Neural crest cell (in vitro differentiated cells): ENCODE results near the gene SLC43A2. TPM values are rescaled to one million over a fixed set of nuclear protein-coding genes. Genes with fewer than 3 reads are reported as not detected.

Source experiments
- DNase-seq: peaks from one replicate; pipeline ENCODE4 v3.0.0; 2021; ENCODE audit warnings: low read depth, mixed read lengths, low spot score
- H3K27ac Mint-ChIP-seq: one replicate; pipeline ENCODE4 v1.8.0; 2021; ENCODE audit warnings: mild to moderate bottlenecking, mixed read lengths; ENCODE audit not compliant: unreplicated experiment
- H3K27me3 Mint-ChIP-seq: 2 replicates; pipeline ENCODE4 v1.8.0; 2021; ENCODE audit warnings: low read depth, mild to moderate bottlenecking, mixed read lengths
- H3K36me3 Mint-ChIP-seq: 2 replicates; pipeline ENCODE4 v1.8.0; 2021; ENCODE audit warnings: low read depth, mild to moderate bottlenecking, mixed read lengths
- H3K4me1 Mint-ChIP-seq: 2 replicates; pipeline ENCODE4 v1.8.0; 2021; ENCODE audit warnings: mixed read lengths
- H3K4me3 Mint-ChIP-seq: one replicate; pipeline ENCODE4 v1.8.0; 2021; ENCODE audit warnings: mild to moderate bottlenecking, mixed read lengths
- H3K9me3 Mint-ChIP-seq: 2 replicates; pipeline ENCODE4 v1.8.0; 2021; ENCODE audit warnings: mixed read lengths
- CTCF ChIP-seq: fragments of 200-600 bp; sonication (generic); conservative IDR thresholded peaks from 2 replicates; pipeline ENCODE4 v1.5.0; 2021; ENCODE audit warnings: antibody characterized with exemption, mild to moderate bottlenecking
- total RNA-seq: library from RNA; stranded (reverse); gene quantifications from 2 replicates; pipeline ENCODE4 v1.2.1, GENCODE V29; 2021

Gene SLC43A2
- total RNA-seq, 1 donor from 2014 or later, result 13.9 TPM

DNA sequence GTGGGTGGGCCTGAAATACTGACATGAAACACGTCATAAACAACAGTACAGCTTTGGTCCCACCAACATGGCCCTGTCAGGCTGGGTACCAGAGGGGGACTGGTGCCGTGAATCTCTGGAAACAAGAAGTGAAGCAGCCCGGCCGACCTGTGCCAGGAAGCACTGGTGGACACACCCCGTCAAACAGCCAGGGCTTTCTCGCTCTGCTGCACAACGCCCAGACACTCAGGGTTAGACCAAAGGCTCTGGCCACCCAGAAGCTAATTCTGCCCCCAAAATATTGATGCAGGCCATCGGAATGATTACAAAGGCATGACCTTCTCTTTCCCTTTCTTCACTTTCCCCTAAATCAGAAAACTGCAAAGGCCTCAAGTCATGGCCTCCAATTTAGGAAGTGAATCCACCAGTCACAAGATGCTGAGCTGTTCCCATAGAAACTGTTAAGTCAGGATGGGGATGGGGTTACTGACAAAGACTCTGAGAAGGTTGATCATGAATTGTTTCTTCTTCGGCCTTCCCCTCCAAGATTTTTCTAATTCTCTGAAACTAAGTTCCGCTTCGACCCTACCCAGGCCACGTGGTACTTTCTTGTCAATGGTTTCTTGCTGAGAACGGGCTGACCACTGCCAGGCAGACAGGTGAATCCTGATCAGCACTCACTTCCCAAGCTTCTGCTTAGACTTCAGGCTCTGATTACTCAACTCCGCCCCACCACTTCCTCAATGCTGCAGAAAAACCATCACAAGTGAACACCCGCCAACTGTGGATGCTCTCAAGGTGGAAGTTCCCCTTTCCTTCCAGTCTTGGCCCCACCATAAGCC lies 72.8 kb downstream of the SLC43A2 start:
- Mint-ChIP-seq H3K36me3 (peaks cover 2% of the 10 kb centered on the region), H3K4me1 (peaks cover 33% of the 10 kb centered on the region), H3K9me3 (no peaks in the 10 kb centered on the region), H3K4me3 (peak overlapping the region; percentile 1), H3K27ac (no peak overlapping the region), H3K27me3 (no peaks in the 10 kb centered on the region)
- DNase-seq, result no peak
- TF ChIP-seq CTCF, result no peak

DNA sequence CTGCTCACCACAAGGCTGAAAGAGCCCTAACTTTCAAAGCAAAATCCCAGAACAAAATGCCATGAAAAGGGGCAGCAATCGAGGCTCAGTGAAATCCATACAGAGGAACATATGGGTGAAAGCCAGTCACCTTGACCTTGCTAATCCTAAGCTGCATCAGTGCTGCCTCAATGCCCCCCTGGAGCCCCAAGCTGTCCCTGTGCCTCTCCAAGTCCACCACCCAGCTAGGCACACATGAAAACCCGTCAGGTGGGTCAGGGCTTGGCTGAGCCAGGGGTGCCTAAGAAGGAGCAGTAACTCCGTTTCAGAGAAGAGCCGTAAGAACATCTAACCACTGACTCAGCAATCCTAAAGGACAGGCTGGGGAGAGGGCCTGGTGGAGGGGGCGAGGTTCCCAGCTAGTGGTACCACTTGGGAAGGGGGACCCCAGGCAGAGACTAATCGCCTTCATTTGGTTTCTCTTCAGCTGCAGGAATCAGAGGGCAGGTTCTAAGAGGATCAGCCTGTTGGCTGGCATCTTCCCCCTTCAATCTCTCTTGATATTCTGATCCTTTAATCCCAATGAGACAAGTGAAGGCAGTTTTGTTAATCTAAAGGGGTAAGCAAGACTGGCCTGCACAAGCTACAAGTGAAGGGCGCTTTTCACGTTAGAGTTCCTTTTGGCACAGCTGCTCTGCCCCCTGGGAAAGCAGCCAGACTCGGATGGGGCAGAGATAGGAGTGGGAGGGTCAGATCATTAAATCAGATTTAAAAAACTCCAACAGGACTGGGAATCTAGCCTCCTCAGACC lies 73.7 kb downstream of the SLC43A2 start:
- Mint-ChIP-seq H3K9me3 (no peaks in the 10 kb centered on the region), H3K4me1 (peaks cover 24% of the 10 kb centered on the region), H3K27me3 (no peaks in the 10 kb centered on the region), H3K36me3 (peaks cover 7% of the 10 kb centered on the region), H3K27ac (no peak overlapping the region), H3K4me3 (no peak overlapping the region)
- no peak for DNase-seq
- TF ChIP-seq CTCF, result no peak

DNA sequence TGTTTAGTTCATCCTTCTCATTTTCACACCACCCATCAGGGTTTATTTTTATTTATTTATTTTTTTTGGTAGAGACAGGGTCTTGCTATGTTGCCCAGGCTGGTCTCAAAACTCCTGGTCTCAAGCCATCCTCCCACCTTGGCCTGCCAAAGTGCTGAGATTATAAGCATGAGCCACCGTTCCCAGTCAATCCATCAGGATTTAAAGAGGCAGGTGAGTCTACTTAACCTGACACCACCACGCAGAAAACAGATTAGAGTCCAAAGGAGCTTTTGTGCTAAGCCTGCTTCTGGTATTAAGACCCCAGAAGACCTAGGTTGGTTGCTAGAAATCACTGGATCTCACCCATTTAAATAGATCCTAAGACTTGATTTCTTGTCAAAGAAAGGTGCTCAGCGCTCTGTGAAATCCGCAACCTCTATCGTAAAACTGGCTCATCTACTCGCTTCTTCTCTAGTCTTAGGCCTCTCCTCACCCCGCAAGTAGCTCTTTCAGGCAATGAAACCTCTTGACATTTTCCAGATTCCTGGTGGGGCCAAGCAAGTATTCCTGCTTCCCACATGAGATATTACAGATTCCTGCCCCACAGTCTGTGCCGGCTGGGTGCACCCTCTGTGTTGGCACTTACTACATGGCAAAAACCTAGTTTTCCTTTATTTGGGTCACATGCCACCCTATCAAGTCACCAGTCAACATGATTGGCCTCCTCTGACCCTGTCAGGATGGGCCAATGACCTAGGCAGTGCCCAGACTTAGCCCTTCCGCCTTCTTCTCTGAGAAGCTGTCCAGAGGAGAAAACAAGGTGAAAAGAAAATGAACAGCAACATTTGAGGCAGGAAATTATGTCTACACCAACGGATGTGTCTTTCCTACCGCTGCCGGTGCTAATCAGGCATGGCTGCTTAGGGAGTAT lies 75.0 kb downstream of the SLC43A2 start:
- no peak for TF ChIP-seq CTCF
- H3K4me1 Mint-ChIP-seq, result peaks cover 11% of the 10 kb centered on the region
- H3K4me3 Mint-ChIP-seq, result no peak overlapping the region
- no peak for DNase-seq
- no peaks in the 10 kb centered on the region for H3K9me3 Mint-ChIP-seq
- peaks cover 7% of the 10 kb centered on the region for H3K36me3 Mint-ChIP-seq
- no peak overlapping the region for H3K27ac Mint-ChIP-seq
- no peaks in the 10 kb centered on the region for H3K27me3 Mint-ChIP-seq

GRCh38 chr17:1552932-1553331 lies 75.7 kb downstream of the SLC43A2 start:
- Mint-ChIP-seq H3K4me1 (peaks cover 11% of the 10 kb centered on the region), H3K4me3 (no peak overlapping the region), H3K9me3 (no peaks in the 10 kb centered on the region), H3K27ac (no peak overlapping the region), H3K36me3 (peaks cover 7% of the 10 kb centered on the region), H3K27me3 (no peaks in the 10 kb centered on the region)
- no peak for TF ChIP-seq CTCF
- DNase-seq, result no peak

- H3K27me3 Mint-ChIP-seq, result no peaks in the 10 kb centered on the region
- H3K9me3 Mint-ChIP-seq, result no peaks in the 10 kb centered on the region
- H3K27ac Mint-ChIP-seq, result no peak overlapping the region
- no peak for TF ChIP-seq CTCF
- no peak overlapping the region for H3K4me3 Mint-ChIP-seq
- no peak for DNase-seq
- H3K4me1 Mint-ChIP-seq, result peaks cover 4% of the 10 kb centered on the region
- H3K36me3 Mint-ChIP-seq, result peaks cover 7% of the 10 kb centered on the region
These were observed 76.9 kb downstream of the SLC43A2 start for GRCh38 chr17:1551741-1552140.
